ENCODE results near the gene ORMDL1. TPM values are rescaled to one million over a fixed set of nuclear protein-coding genes. Genes with fewer than 3 reads are reported as not detected.

ORMDL1 gene
- total RNA-seq, 2 donors from 2014 or later: 61.7 to 68.9 TPM

GRCh38 chr2:189824694-189825396, 40.7 kb upstream of the ORMDL1 start:
- no peaks in the 10 kb centered on the region for H3K4me1 ChIP-seq
- no peak for TF ChIP-seq CTCF (IDR thresholded peaks at IDR 0.05)
- TF ChIP-seq POLR2A (IDR thresholded peaks at IDR 0.05): no peak
- no peak overlapping the region for H3K4me3 ChIP-seq
- H3K27me3 ChIP-seq: no peaks in the 10 kb centered on the region
- WGBS, 2 donors: 28 to 40% methylated on average over 3 of the region's 3 CpGs
- no peaks in the 10 kb centered on the region for H3K9me3 ChIP-seq
- intact Hi-C loops (cut with DNase I): no loop called here
- DNase-seq: no peak
- no peaks in the 10 kb centered on the region for H3K36me3 ChIP-seq (replicated peaks in 1 of 2; ENCODE audit: insufficient read depth in 1 of 2, low read depth in 2 of 2)
- no peak for ATAC-seq
- no peak overlapping the region for H3K27ac ChIP-seq

- no peaks in the 10 kb centered on the region for H3K27me3 ChIP-seq
- no peak for ATAC-seq
- 95 to 96% methylated on average over 31 to 33 of the region's 33 CpGs for WGBS, 2 donors
- no peak overlapping the region for H3K27ac ChIP-seq
- no peaks in the 10 kb centered on the region for H3K36me3 ChIP-seq (replicated peaks in 1 of 2; ENCODE audit: insufficient read depth in 1 of 2, low read depth in 2 of 2)
- H3K4me1 ChIP-seq: no peaks in the 10 kb centered on the region
- TF ChIP-seq CTCF (IDR thresholded peaks at IDR 0.05) (no peak), POLR2A (IDR thresholded peaks at IDR 0.05) (no peak)
- intact Hi-C loops (cut with DNase I): no loop called here
- H3K9me3 ChIP-seq: no peaks in the 10 kb centered on the region
- DNase-seq: no peak
- no peak overlapping the region for H3K4me3 ChIP-seq
These were observed 38.0 kb upstream of the ORMDL1 start for GRCh38 chr2:189821953-189822748.

GRCh38 chr2:189819297-189819704, 35.2 kb upstream of the ORMDL1 start:
- no peak overlapping the region for H3K4me3 ChIP-seq
- no peak for ATAC-seq
- H3K27ac ChIP-seq: no peak overlapping the region
- H3K4me1 ChIP-seq: no peaks in the 10 kb centered on the region
- 77 to 79% methylated on average over 1 of the region's 1 CpG for WGBS, 2 donors
- no peaks in the 10 kb centered on the region for H3K9me3 ChIP-seq
- no peak for DNase-seq
- H3K27me3 ChIP-seq: no peaks in the 10 kb centered on the region
- no peaks in the 10 kb centered on the region for H3K36me3 ChIP-seq (replicated peaks in 1 of 2; ENCODE audit: insufficient read depth in 1 of 2, low read depth in 2 of 2)
- intact Hi-C loops (cut with DNase I): no loop called here
- TF ChIP-seq POLR2A (IDR thresholded peaks at IDR 0.05) (no peak), CTCF (IDR thresholded peaks at IDR 0.05) (no peak)

DNA sequence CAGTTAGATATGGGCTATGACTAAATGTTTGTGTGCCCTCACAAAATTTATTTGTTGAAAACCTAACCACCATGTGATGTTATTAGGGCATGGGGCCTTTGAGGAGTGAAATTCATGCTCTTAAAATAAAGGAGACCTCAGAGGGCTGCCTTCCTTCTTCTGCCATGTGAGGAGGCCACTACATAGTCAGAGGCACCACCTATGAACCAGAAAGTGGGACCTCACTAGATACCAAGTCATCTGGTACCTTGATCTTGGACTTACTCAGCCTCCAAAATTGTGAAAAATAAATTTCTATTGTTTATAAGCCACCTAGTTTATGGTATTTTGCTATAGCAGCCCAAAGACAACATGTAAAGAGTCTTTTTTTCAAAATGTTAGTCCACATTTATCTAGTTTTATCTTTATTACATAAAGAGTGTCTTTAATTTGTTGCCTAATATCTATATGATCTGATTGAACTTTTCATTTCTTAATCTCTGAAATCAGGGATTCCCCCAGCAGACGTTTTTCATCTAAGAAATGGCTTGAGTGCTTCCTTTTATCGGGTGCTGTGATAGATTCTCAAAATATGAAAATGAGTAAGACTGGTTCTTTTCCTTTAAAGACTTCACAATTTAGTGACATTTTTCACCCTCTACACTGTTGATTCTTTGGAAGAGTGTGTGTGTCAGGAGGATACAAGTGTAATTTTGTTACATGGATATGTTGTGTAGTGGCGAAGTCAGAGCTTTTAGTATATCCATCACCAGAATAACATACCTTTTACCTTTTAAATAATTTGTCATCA, 34.3 kb upstream of the ORMDL1 start:
- DNase-seq: no peak
- intact Hi-C loops (cut with DNase I): no loop called here
- Histone ChIP-seq H3K9me3 (no peaks in the 10 kb centered on the region), H3K36me3 (replicated peaks in 1 of 2; ENCODE audit: insufficient read depth in 1 of 2, low read depth in 2 of 2) (no peaks in the 10 kb centered on the region), H3K27ac (no peak overlapping the region), H3K4me1 (no peaks in the 10 kb centered on the region), H3K4me3 (no peak overlapping the region), H3K27me3 (no peaks in the 10 kb centered on the region)
- 91% methylated on average over 3 of the region's 3 CpGs for WGBS, 2 donors
- ATAC-seq: no peak
- TF ChIP-seq CTCF (IDR thresholded peaks at IDR 0.05): no peak
- TF ChIP-seq POLR2A (IDR thresholded peaks at IDR 0.05): no peak
